AG09309 (cell line): Measurements from ENCODE around the gene HAX1.

Experiments used
- DNase-seq: peaks from one replicate; pipeline ENCODE4 v3.0.0-alpha.2; 2010; ENCODE audit warnings: low read depth
- H3K4me3 ChIP-seq: 2 replicates; pipeline ENCODE4 v1.5.1; 2011; ENCODE audit warnings: mild to moderate bottlenecking, low read depth, low read length, moderate library complexity; ENCODE audit not compliant: control insufficient read depth
- CTCF ChIP-seq: IDR thresholded peaks from 2 replicates; pipeline ENCODE4 v1.5.1; 2011; ENCODE audit warnings: mild to moderate bottlenecking, low read depth, low read length, inconsistent platforms; ENCODE audit not compliant: insufficient read depth, control insufficient read depth; ENCODE audit errors: missing control alignments

Gene HAX1

GRCh38 chr1:154258784-154259183 lies 13.6 kb upstream of the HAX1 start:
- no peak overlapping the region for H3K4me3 ChIP-seq
- DNase-seq = no peak
- TF ChIP-seq CTCF = no peak

- no peak for DNase-seq
- no peak for TF ChIP-seq CTCF
- no peak overlapping the region for H3K4me3 ChIP-seq
These were observed 12.3 kb upstream of the HAX1 start for GRCh38 chr1:154260127-154260526.

GRCh38 chr1:154263465-154264332 lies 8.7 kb upstream of the HAX1 start:
- H3K4me3 ChIP-seq = no peak overlapping the region
- DNase-seq = no peak
- no peak for TF ChIP-seq CTCF

GRCh38 chr1:154264454-154264853 lies 8.0 kb upstream of the HAX1 start:
- TF ChIP-seq CTCF = no peak
- DNase-seq = no peak
- H3K4me3 ChIP-seq = no peak overlapping the region

- DNase-seq = no peak
- no peak for TF ChIP-seq CTCF
- H3K4me3 ChIP-seq = no peak overlapping the region
These were observed 6.8 kb upstream of the HAX1 start for GRCh38 chr1:154265586-154265985.

GRCh38 chr1:154270833-154271232 lies 1.6 kb upstream of the HAX1 start:
- no peak for TF ChIP-seq CTCF
- H3K4me3 ChIP-seq = no peak overlapping the region
- DNase-seq = no peak
